HEK293T (cell line): Measurements from ENCODE around the gene ANKMY1.
"Not testable (repeated sequence)": the region's sequence is repeated elsewhere in the genome, so short reads cannot be mapped to it uniquely, and the experiment has no call there.

ENCODE experiments used
- CTCF ChIA-PET: fragments of 350-600 bp; formaldehyde crosslinking; extraction: SDS; loops from one replicate; lab custom pipeline; 2021; ENCODE audit warnings: antibody characterized with exemption, inconsistent platforms; lab: Yijun Ruan, JAX
- POLR2A ChIA-PET: fragments of 350-600 bp; formaldehyde crosslinking; extraction: SDS; loops from one replicate; lab custom pipeline; 2020; ENCODE audit warnings: antibody characterized with exemption, inconsistent platforms; lab: Yijun Ruan, JAX
- DNase-seq: peaks from one replicate; pipeline ENCODE4 v3.0.0; 2012; ENCODE audit warnings: mixed read lengths; ENCODE audit errors: extremely low spot score
- ARNT ChIP-seq: fragments of 450-650 bp; IDR thresholded peaks from 2 replicates; pipeline ENCODE4 v1.6.1; 2017; ENCODE audit warnings: mild to moderate bottlenecking
- BHLHE40 ChIP-seq: fragments of 450-650 bp; IDR thresholded peaks from 2 replicates; pipeline ENCODE4 v1.6.1; 2016; ENCODE audit warnings: mild to moderate bottlenecking, moderate library complexity, borderline replicate concordance
- CTBP1 ChIP-seq: fragments of 450-650 bp; IDR thresholded peaks from 2 replicates; pipeline ENCODE4 v1.6.1; 2016; ENCODE audit warnings: borderline replicate concordance
- ELF4 ChIP-seq: fragments of 450-650 bp; IDR thresholded peaks from 2 replicates; pipeline ENCODE4 v1.6.1; 2017; ENCODE audit warnings: antibody characterized with exemption
- FOXA1 ChIP-seq: fragments of 450-650 bp; IDR thresholded peaks from 2 replicates; pipeline ENCODE4 v1.6.1; 2016; ENCODE audit warnings: mild to moderate bottlenecking
- FOXK2 ChIP-seq: fragments of 450-650 bp; IDR thresholded peaks from 2 replicates; pipeline ENCODE4 v1.6.1; 2016; ENCODE audit warnings: mild to moderate bottlenecking
- FOXM1 ChIP-seq: fragments of 450-650 bp; IDR thresholded peaks from 2 replicates; pipeline ENCODE4 v1.6.1; 2017; ENCODE audit warnings: mild to moderate bottlenecking, borderline replicate concordance
- HDGF ChIP-seq: fragments of 450-650 bp; IDR thresholded peaks from 2 replicates; pipeline ENCODE4 v1.6.1; 2017; ENCODE audit warnings: antibody characterized with exemption, borderline replicate concordance
- L3MBTL2 ChIP-seq: fragments of 450-650 bp; conservative IDR thresholded peaks from 2 replicates; pipeline ENCODE4 v1.6.1; 2016; ENCODE audit warnings: mild to moderate bottlenecking
- LEF1 ChIP-seq: fragments of 450-650 bp; IDR thresholded peaks from 2 replicates; pipeline ENCODE4 v1.6.1; 2017; ENCODE audit warnings: mild to moderate bottlenecking, borderline replicate concordance
- NFRKB ChIP-seq: fragments of 450-650 bp; IDR thresholded peaks from 2 replicates; pipeline ENCODE4 v1.6.1; 2016; ENCODE audit warnings: mild to moderate bottlenecking, moderate library complexity
- SP1 ChIP-seq: fragments of 450-650 bp; IDR thresholded peaks from 2 replicates; pipeline ENCODE4 v1.6.1; 2017
- SUZ12 ChIP-seq: fragments of 450-650 bp; IDR thresholded peaks from 2 replicates; pipeline ENCODE4 v1.6.1; 2016; ENCODE audit warnings: mild to moderate bottlenecking
- TARDBP ChIP-seq: fragments of 450-650 bp; IDR thresholded peaks from 2 replicates; pipeline ENCODE4 v1.6.1; 2016
- ZNF384 ChIP-seq: fragments of 450-650 bp; IDR thresholded peaks from 2 replicates; pipeline ENCODE4 v1.6.1; 2016
- TF ChIP-seq, protein P1 (sequence below): fragments of 450-650 bp; IDR thresholded peaks from 2 replicates; pipeline ENCODE4 v1.6.1; 2016

The ANKMY1 gene

GRCh38 chr2:240526521-240526920 lies 31.3 kb downstream of the ANKMY1 start:
- POLR2A ChIA-PET: no interaction called here
- CTCF ChIA-PET: no interaction called here
- TF ChIP-seq CTBP1 (no peak), FOXA1 (no peak), BHLHE40 (no peak), ZNF384 (no peak), FOXM1 (no peak), SUZ12 (no peak), FOXK2 (no peak)
- TF ChIP-seq, protein P1, sequence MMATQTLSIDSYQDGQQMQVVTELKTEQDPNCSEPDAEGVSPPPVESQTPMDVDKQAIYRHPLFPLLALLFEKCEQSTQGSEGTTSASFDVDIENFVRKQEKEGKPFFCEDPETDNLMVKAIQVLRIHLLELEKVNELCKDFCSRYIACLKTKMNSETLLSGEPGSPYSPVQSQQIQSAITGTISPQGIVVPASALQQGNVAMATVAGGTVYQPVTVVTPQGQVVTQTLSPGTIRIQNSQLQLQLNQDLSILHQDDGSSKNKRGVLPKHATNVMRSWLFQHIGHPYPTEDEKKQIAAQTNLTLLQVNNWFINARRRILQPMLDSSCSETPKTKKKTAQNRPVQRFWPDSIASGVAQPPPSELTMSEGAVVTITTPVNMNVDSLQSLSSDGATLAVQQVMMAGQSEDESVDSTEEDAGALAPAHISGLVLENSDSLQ: no peak
- no peak for DNase-seq

DNA sequence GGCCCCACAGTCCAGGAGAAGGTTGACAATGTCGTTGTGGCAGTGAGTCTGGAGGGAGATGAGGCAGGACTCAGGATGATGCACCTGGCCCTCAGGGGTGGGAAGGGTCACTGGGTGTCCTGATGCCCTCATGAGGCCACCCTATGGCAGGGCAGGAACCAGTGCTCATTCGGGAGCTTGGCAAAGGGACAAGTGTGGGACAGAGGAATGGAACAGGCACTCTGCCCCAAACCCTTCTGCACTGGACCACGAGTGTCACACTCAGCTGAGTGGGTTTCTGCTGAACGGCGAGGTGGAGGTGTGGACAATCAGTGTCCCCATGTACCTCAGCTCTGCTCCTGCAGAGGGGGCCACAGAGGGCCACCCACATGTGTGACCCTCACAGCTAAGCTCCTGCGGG lies 32.0 kb downstream of the ANKMY1 start:
- ChIA-PET POLR2A (no interaction called here), CTCF (no interaction called here)
- DNase-seq: no peak
- TF ChIP-seq ZNF384 (no peak), NFRKB (no peak)
- TF ChIP-seq, protein P1: no peak

GRCh38 chr2:240524963-240525718 lies 32.6 kb downstream of the ANKMY1 start:
- POLR2A ChIA-PET: no interaction called here
- DNase-seq: no peak
- CTCF ChIA-PET: no interaction called here
- TF ChIP-seq FOXK2 (no peak), SP1 (no peak), CTBP1 (no peak), FOXA1 (no peak), ARNT (no peak), ZNF384 (no peak), NFRKB (no peak), FOXM1 (no peak), ELF4 (no peak)

DNA sequence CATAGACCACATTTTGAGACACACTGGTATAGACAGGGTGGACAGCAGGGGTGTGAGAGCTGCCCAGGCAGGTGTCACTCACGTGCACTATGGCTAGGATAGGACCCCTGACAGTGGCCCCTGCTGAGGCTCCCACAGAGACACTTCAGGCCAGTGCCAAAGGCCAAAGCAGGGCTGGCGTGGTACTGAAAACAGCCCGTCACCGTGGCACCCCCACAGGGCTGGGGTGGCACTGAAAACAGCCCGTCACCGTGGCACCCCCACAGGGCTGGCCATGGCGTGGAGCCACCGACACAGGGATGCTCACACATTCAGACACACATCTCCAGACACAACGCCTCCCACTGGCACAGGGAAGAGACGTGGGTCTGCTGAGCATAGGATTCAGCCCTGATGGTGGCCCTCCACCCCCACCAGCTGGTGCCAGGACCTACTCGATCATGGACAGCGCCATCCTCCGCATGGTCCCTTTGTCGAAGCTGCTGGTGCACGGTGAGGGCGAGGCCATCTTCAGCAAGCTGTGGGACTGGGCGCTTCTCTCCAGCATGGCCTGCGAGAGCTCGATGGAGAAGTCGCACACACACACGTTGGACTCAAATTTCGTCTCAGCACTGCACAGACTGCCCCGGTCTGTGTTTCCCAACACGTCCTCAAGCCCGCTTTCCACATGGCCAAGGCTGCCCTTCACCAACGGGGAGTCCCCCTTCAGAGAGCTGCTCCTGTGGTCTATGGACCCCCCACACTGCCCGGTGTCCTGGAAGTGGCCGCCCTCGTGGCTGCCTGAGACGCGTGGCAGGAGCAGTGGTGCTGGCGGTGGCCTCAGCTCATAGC lies 34.1 kb downstream of the ANKMY1 start:
- no peak for DNase-seq
- CTCF ChIA-PET: no interaction called here
- POLR2A ChIA-PET: no interaction called here
- TF ChIP-seq FOXM1 (no peak), TARDBP (no peak), LEF1 (no peak), ELF4 (no peak), BHLHE40 (no peak), ZNF384 (no peak), SUZ12 (no peak), ARNT (no peak)

- DNase-seq: no peak
- CTCF ChIA-PET: no interaction called here
- POLR2A ChIA-PET: no interaction called here
- no peak for TF ChIP-seq ELF4
Observed at GRCh38 chr2:240522406-240522805, 35.4 kb downstream of the ANKMY1 start.

DNA sequence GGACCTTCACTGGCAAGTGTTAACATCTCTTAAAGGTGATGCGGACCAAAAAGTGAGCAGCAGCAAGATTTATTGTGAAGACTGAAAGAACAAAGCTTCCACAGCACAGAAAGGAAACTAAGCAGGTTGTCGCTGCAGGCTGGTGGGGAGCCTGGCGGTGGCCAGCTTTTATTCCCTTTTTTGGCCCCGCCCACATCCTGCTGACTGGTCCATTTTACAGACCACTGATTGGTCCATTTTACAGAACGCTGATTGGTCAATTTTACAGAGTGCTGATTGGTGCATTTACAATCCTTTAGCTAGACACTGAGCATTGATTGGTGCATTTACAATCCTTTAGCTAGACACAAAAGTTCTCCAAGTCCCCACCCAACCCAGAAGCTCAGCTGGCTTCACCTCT lies 35.9 kb downstream of the ANKMY1 start:
- CTCF ChIA-PET, POLR2A ChIA-PET, DNase-seq: not testable (repeated sequence)

- ChIA-PET POLR2A (no interaction called here), CTCF (no interaction called here)
- TF ChIP-seq ZNF384: no peak
- no peak for TF ChIP-seq TARDBP
- TF ChIP-seq L3MBTL2: no peak
- TF ChIP-seq LEF1: no peak
- TF ChIP-seq SUZ12: no peak
- no peak for TF ChIP-seq NFRKB
- TF ChIP-seq, protein P1: no peak
- no peak for TF ChIP-seq HDGF
- no peak for TF ChIP-seq BHLHE40
- TF ChIP-seq FOXM1: no peak
- TF ChIP-seq SP1: no peak
- TF ChIP-seq FOXA1: no peak
- TF ChIP-seq FOXK2: no peak
- TF ChIP-seq ELF4: no peak
- TF ChIP-seq CTBP1: no peak
- TF ChIP-seq ARNT: no peak
- DNase-seq: no peak
Observed at GRCh38 chr2:240520974-240521350, 36.8 kb downstream of the ANKMY1 start.
